Ureter (tissue), 1 donor: ENCODE measurements around the gene GNPDA2. TPM values are rescaled to one million over a fixed set of nuclear protein-coding genes. Genes with fewer than 3 reads are reported as not detected.

Experiments
- DNase-seq: peaks from one replicate; pipeline ENCODE4 v3.0.0-alpha.2; 2020; ENCODE audit warnings: low spot score
- total RNA-seq: library from RNA; stranded (reverse); gene quantifications from one replicate; pipeline ENCODE4 v1.2.4, GENCODE V29; 2023
- donor health status: DM: yes; HTN: yes; CAD: no.

The GNPDA2 gene
- total RNA-seq, 1 donor from 2014 or later: 15.8 TPM

DNA sequence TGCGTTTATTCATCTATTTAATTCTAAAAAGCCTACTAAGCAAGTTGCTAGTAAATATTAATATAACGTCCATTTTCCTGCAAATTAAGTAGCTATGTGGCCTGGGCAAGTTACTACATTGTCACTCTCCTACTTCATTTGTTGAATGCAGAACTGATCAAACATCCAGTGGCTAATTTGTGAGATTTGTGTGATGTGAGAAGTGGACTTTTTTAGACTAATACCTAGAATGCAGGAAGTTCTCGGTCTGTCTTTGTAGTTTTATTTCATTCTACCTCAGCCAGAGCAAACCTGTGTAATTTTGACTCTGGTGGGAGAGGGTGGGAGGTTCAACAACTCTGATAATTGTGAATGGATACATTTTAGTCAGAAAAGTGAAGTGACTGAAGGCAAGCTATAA is 47.3 kb downstream of the GNPDA2 start:
- DNase-seq: no peak

DNA sequence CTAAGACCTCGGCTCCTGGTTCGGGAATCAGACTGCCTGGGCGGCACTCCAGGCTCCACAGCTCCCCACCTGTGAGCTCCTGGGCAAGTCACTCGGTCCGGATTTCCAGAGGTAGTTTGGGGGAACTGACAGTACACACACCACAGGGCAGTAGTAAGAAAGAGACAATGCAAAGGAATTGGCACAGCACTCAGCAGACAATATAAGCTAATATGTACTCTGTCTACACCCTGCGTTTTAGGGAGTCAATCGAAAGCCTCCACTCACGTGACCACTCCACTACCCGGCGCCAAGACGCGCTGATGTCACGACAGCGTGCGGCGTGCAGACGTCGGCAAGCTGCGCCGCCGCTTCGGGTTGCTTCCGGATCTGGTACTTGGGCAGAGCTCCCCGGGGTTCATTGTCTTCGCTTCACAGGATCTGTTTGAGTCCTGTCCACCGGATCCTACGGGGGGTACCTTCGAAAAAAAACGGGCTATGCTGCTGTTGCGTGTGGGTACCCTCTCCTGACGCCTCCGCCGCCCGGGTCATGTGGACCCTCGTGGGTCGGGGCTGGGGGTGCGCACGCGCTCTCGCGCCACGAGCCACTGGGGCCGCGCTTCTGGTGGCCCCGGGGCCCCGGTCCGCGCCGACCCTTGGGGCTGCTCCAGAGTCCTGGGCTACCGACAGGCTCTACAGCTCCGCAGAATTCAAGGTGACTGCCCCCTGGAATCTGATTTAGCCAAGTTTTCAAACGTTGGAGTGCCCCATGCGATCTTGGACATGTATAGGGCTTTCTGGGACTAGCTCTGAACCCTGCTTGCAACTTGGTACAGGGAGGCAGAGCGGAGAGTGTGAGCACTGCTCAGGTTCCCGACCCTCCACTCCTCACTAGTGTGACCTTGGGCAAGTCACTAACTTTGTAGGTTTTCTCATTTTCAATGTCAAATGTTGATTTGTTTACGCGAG is 48.0 kb downstream of the GNPDA2 start, which contains the start of gene GUF1:
Gene GUF1 (plus strand): TSS at position 327 of the 948 bp plus-strand sequence. CDS start 203 bp downstream, at position 530.
- DNase-seq: peak; percentile 91

DNA sequence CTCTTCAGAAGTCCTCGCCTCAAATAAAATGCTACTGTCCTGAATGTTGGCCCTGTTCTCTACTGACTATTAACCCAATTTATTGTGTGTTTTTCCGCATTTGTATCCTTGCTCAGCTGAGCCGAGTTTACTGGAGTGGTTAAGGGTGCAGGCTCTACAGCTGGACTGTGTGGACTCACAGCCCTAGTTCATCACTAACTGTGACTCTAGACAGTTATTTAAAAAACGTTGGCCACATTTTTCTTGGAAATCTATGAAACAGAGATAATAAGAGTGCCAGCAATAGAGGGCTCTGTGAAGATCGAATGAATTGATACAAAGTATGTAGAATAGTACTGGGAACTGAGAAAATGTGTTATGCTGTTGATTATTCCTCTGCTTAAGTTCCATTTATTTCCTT is 51.0 kb downstream of the GNPDA2 start:
- DNase-seq: no peak

DNA sequence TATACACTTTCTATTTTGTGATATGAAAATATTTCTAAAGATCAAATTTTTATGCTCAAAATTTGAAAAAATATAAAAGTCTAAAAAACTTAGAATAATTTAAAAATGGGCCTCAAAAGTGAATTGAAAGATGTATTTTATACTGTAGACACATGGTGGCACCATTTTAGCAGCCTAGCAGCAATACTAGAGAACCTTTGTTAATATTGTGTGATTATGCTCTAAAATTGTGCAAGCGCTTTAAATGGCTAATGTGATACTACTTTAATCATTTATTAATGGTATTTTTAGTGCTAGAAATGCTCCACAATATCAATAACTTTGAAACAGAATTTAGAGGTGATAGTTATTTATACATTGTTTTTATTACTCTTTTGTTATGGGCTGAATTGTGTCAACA is 51.9 kb downstream of the GNPDA2 start:
- DNase-seq: no peak

DNA sequence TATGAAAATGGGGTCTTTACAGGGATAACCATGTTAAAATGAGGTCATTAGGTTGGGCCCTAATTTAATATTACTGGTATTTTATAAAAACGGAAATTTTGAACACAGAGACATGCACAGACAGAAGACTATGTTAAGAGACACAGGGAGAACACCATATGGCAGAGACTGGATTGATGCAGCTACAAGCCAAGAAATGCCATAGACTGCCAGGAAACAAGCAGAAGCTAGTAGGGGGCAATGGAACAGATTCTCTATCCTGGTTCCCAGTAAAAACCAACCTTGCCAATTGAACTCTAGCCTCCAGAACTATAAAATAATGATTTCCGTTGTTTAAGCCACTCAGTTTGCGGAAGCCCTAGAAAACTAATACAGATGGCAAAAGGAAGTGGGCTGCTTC is 54.7 kb downstream of the GNPDA2 start:
- DNase-seq: no peak

DNA sequence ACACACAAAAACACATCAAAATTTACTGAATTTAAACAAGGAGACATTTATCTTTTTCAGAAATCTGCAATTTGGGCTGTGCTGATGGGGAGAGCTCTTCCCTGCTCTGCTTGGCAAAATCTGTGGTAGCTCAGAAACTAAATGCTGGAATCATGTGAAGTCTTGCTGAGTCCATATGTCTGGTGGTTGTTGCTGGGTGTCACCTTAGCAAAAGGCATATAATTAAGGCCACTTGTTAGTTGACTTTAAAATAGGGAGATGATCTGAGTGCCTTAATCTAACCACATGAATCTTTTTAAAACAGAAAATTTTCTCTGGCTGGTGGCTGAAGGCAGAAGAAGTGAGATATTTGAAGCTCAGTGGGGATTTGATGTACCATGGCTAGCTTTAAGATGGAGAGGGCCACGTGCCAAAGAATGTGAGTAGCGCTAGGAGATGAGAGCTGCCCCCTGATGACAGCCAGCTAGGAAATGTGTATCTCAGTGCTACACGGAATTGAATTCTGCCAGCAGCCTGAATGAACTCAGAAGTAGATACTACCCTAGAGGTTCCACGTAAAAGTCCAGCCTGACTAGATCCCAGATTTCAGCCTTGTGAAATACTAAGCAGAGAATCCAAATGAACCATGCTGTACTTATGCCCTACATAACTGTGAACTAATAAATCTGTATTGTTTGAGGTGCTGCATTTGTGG is 55.7 kb downstream of the GNPDA2 start:
- DNase-seq: no peak

DNA sequence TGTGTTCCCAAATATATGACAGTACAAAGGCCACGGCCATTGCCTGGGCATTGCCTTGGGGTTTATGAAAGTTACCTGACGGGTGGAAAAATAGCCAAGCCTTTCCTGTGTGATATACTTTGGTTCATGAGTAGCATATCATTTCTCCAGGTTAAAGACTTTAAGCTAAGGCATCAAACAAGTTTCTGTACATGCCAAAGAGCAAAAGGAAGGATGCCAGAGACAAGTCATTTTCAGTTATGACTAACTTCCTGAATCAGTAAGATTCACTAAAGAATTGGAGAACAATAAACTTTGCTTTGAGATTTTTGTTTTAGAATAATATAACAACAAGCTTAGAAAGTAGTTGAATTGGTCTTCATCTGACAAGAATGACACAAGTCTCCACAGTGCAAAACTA is 57.8 kb downstream of the GNPDA2 start:
- DNase-seq: no peak

DNA sequence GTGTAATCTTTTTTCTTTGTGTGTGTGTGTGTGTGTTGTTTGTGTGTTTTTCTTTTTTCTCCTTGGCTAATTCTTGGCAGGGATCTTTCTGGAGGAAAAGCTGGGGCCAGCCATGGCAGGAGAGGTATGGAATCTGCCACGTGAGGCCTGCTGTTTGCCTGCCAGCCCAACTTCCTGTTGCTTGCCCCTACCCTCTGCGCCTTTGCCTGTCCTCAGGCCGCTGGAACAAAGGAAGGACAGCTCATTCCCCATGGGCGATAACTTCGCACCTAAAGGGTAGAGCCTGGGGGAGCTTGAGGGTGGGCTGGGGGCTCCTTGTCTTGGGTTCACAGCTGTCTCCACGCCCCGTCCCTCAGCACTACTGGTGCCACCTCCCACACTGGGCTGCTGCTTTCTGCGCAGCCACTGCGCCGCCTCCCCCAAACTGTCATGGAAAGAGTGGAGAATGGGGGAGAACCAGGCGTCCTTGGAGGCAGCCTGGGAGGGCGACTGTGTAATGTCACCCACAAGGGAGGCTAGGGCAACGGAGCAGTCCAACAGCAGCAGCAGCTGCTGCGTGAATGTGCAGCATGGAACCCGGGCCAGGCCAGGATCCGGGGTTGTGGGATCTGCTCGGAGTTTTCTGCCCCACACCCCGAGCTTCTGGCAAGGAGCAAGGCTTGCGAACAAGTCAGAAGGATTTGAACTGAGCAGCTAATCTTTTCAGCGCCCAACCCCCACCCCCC is 62.7 kb downstream of the GNPDA2 start:
- DNase-seq: no peak

DNA sequence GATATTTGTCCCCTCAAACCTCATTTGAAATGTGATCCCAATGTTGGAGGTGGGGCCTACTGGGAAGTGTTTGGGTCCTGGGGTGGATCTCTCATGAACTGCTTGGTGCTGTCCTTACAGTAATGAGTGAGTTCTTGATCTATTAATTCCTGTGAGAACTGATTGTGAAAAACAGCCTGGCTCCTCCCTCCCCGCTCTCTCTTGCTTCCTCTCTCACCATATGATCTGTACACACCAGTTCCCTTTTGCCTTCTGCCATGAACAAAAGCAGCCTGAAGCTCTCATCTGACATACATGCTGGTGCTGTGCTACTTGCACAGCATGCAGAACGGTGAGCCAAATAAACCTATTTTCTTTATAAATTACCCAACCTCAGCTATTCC is 63.7 kb downstream of the GNPDA2 start:
- DNase-seq: no peak

DNA sequence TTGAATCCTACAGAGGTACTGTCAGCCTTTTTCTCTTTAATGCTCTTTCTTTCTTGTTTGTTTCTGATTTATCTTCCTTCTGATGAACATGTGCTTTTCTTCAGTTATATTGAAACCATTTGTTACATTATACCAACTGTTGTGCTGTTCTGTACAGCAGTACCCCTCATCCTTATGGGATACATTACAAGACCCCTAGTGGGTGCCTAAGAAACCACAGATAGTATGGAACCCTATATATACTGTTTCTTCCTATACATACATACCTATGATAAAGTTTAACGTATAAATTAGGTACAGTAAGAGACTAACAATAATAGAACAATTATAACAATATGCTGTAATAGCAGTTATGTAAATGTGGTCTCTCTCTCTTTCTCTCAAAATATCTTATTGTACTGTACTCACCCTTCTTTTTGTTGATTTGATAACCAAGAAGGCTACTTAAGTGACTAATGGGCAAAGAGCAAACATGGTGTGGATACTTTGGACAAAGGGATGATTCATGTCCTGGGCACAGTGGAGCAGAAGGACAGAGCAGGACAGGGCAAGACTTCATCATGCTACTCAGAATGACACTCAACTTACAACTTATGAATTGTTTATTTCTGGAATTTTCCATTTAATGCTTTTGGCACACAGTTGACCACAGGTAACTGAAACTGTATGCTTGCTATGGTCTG is 64.3 kb downstream of the GNPDA2 start:
- no peak for DNase-seq

DNA sequence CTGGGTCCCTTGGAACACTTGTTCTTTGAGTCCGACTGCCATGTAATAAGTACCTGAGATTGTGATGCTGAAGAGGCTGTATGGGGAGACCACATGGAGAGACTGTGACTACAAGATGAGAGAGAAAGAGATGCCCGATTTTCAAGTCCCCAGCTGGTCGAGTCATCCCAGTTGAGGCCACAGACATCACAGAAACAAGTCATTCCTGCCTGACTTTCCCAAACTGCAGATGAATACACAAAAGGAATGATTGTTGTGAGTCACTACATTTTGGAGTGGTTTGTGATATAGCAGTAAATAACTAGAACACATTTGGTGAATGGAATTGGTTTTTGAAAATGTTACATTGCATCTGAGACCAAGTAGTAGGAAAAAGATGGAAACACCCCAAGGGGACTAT is 66.0 kb downstream of the GNPDA2 start:
- no peak for DNase-seq

DNA sequence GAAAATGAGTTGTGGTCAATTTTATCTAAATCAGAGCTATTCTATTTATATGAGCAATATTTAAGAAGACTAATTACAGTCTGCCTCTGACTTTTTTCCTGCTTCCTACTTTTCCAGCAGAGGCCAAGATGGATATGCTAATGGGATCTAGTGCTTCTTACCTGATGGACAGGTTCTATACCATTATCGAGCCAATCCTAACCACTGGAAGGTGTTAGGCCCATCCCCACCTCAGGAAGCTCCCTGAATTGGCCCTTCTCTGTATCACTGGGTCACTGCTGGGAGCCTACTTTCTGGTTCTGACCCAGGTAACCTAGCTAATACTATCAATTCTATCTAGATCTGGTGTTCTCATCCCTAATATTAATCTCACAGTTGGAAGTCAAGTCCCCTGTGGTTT is 74.4 kb downstream of the GNPDA2 start:
- DNase-seq: no peak

Other genes with a start within 250 kb of the GNPDA2 start
- not detected for gene YIPF7, start 74.9 kb downstream of the GNPDA2 start, total RNA-seq
- 35.9 TPM for gene GUF1, start 48.1 kb downstream of the GNPDA2 start, total RNA-seq